SK-N-SH (cell line): ENCODE results near the gene CRYBG3. TPM values are rescaled to one million over a fixed set of nuclear protein-coding genes. Genes with fewer than 3 reads are reported as not detected.
"Not testable (repeated sequence)": the region's sequence is repeated elsewhere in the genome, so short reads cannot be mapped to it uniquely, and the experiment has no call there.

Experiments
- CTCF ChIA-PET: fragments of 300-600, 350-600 bp; formaldehyde crosslinking; extraction: SDS; loops from one replicate; lab custom pipeline; 2021; lab: Yijun Ruan, JAX
- POLR2A ChIA-PET: fragments of 350-600 bp; sonication (Branson Sonifier 250); formaldehyde crosslinking; extraction: SDS; loops from one replicate; lab custom pipeline; 2020; ENCODE audit warnings: antibody characterized with exemption, inconsistent platforms; lab: Yijun Ruan, JAX
- DNase-seq: peaks from one replicate; pipeline ENCODE4 v3.0.0; 2012
- H2AFZ ChIP-seq: fragments of 200-600 bp; sonication (generic); 2 replicates; pipeline ENCODE4 v1.8.1; 2016; ENCODE audit warnings: antibody characterized with exemption, mild to moderate bottlenecking, low read depth
- H3F3A ChIP-seq: fragments of 200-600 bp; sonication (generic); replicated peaks from 2 replicates; pipeline ENCODE3; 2016; ENCODE audit warnings: antibody characterized with exemption, mild to moderate bottlenecking; ENCODE audit not compliant: insufficient read depth
- H3K27ac ChIP-seq, 2 experiments: fragments of 200-500 bp in 1 of 2; fragments of 200-600 bp in 1 of 2; sonication (Bioruptor generic) in 1 of 2; sonication (generic), shearing (Covaris generic) in 1 of 2; 2 replicates each; pipeline versions ENCODE4 v1.5.1 to v1.6.1; 2014 to 2016; ENCODE audit warnings: low read depth in 2 of 2, inconsistent platforms in 1 of 2, low read length in 1 of 2, mild to moderate bottlenecking in 1 of 2, mixed read lengths in 1 of 2
- H3K27me3 ChIP-seq: fragments of 200-600 bp; sonication (generic), shearing (Covaris generic); 2 replicates; pipeline ENCODE4 v1.6.1; 2016; ENCODE audit warnings: mixed run types; ENCODE audit not compliant: insufficient read depth
- H3K36me3 ChIP-seq, 2 experiments: fragments of 200-500 bp in 1 of 2; fragments of 200-600 bp in 1 of 2; sonication (Bioruptor generic) in 1 of 2; sonication (generic) in 1 of 2; replicated peaks in 1 of 2; 2 replicates each; pipeline versions ENCODE3 to v1.5.1; 2014 to 2016; ENCODE audit warnings: low read length in 1 of 2, mild to moderate bottlenecking in 1 of 2; ENCODE audit not compliant: insufficient read depth in 2 of 2, control insufficient read depth in 1 of 2
- H3K4me1 ChIP-seq, 2 experiments: fragments of 200-500 bp in 1 of 2; fragments of 200-600 bp in 1 of 2; sonication (Bioruptor generic) in 1 of 2; sonication (generic), shearing (Covaris generic) in 1 of 2; 2 replicates each; pipeline versions ENCODE4 v1.5.1 to v1.6.1; 2014 to 2016; ENCODE audit warnings: low read depth in 1 of 2, low read length in 1 of 2, mixed run types in 1 of 2; ENCODE audit not compliant: insufficient read depth in 2 of 2, control insufficient read depth in 1 of 2
- H3K4me2 ChIP-seq: fragments of 200-600 bp; sonication (generic), shearing (Covaris generic); 2 replicates; pipeline ENCODE4 v1.6.1; 2017; ENCODE audit warnings: mixed run types
- H3K4me3 ChIP-seq, 2 experiments: fragments of 200-500 bp in 1 of 2; fragments of 200-600 bp in 1 of 2; sonication (Bioruptor generic) in 1 of 2; sonication (generic), shearing (Covaris generic) in 1 of 2; 2 replicates each; pipeline versions ENCODE4 v1.5.1 to v1.8.1; 2014 to 2016; ENCODE audit warnings: low read depth in 2 of 2, inconsistent platforms in 1 of 2, low read length in 1 of 2, mild to moderate bottlenecking in 1 of 2, mixed read lengths in 1 of 2, moderate library complexity in 1 of 2
- H3K79me2 ChIP-seq: fragments of 200-600 bp; sonication (generic); 2 replicates; pipeline ENCODE4 v1.8.1; 2017; ENCODE audit warnings: mild to moderate bottlenecking; ENCODE audit not compliant: insufficient read depth
- H3K9ac ChIP-seq: fragments of 200-600 bp; sonication (generic); 2 replicates; pipeline ENCODE4 v1.6.1; 2017; ENCODE audit warnings: mixed run types
- H3K9me2 ChIP-seq: fragments of 200-600 bp; sonication (generic); 2 replicates; pipeline ENCODE4 v1.6.1; 2017; ENCODE audit warnings: mixed run types
- H3K9me3 ChIP-seq: fragments of 200-600 bp; sonication (generic); 2 replicates; pipeline ENCODE4 v1.6.1; 2017; ENCODE audit warnings: mixed run types, mild to moderate bottlenecking, moderate library complexity
- H4K20me1 ChIP-seq: fragments of 200-600 bp; sonication (generic); 2 replicates; pipeline ENCODE4 v1.6.1; 2017; ENCODE audit warnings: mild to moderate bottlenecking, mixed run types; ENCODE audit not compliant: insufficient read depth
- GATA2 ChIP-seq: sonication (generic); formaldehyde crosslinking; IDR thresholded peaks from 2 replicates; pipeline ENCODE4 v1.5.0; 2020; ENCODE audit warnings: mild to moderate bottlenecking, missing genetic modification reagents
- SIN3A ChIP-seq: IDR thresholded peaks from 2 replicates; pipeline ENCODE4 v1.6.1; 2012; ENCODE audit warnings: low read depth, mild to moderate bottlenecking, low read length, moderate library complexity, borderline replicate concordance
- WGBS: methylation state at CpG from one replicate; pipeline ENCODE4 v1.1.6; 2017; ENCODE audit warnings: low lambda C conversion rate; 5-methylcytosine and 5-hydroxymethylcytosine counted together
- polyA plus RNA-seq, 3 experiments: library from polyadenylated mRNA; depleted of rRNA; stranded (reverse); fragments of >200 nt; gene quantifications; 2 replicates each; pipeline ENCODE4 v1.2.3, GENCODE V29; 2012

Gene CRYBG3
- polyA plus RNA-seq, 1 of the 3 experiments (the other 2 are of a cell fraction): 2.4 TPM

DNA sequence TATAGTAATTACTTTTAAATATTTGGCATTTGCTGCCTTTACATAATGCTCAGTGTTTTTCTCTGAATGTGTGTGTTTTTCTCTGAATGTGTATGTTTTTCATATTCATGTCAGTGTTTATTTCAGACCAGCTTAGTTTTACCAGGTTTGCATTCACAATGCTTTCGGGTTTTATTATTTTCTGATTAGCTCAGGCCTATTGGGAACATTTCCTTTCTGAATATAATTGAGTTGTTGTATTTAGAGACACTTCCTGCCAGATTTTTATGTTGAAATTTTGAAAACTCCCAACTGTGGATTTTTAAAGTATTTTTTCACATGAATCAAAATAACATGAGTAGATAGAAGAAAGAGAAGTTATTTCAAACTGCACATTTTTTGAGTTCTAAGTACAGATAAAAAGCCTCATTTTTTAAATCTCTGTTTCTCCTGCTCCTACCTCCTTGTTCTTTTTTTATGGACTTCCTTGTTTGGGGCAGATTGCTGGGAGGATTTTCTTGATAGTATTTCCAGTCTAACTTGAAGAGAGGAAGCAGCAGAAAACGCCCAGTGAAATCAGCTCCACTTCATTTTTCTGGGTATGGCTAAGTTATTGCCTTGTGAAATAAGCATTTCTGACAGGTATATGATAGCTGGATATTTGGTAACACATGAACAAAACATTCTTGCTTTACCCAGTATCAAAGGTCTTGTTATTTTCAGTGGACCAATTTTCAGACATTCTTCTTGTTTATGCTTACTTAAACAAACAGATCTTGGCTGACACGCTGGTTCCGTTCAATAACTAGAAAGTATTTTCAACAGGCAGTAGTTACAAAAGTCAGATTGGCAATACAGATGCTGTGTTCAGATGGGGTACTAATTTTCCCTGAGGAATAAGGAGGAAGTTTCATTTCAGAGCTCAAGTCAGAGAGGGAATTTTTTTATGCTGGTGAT is 79.8 kb downstream of the CRYBG3 start:
- POLR2A ChIA-PET: no interaction called here

DNA sequence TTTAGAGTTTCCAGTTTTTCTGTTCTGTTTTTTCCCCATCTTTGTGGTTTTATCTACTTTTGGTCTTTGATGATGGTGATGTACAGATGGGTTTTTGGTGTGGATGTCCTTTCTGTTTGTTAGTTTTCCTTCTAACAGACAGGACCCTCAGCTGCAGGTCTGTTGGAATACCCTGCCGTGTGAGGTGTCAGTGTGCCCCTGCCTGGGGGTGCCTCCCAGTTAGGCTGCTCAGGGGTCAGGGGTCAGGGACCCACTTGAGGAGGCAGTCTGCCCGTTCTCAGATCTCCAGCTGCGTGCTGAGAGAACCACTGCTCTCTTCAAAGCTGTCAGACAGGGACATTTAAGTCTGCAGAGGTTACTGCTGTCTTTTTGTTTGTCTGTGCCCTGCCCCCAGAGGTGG is 88.0 kb downstream of the CRYBG3 start:
- H3K27ac ChIP-seq, H3K4me1 ChIP-seq, H2AFZ ChIP-seq, CTCF ChIA-PET, H3K9me2 ChIP-seq, POLR2A ChIA-PET, H3K4me3 ChIP-seq, H3K4me2 ChIP-seq, H3K9me3 ChIP-seq, H3K79me2 ChIP-seq, H3K9ac ChIP-seq, H4K20me1 ChIP-seq, DNase-seq, H3F3A ChIP-seq, H3K27me3 ChIP-seq: not testable (repeated sequence)
- peaks cover 0 to 23% of the 10 kb centered on the region in 2 experiments for H3K36me3 ChIP-seq
- WGBS: 75% methylated on average over 1 of the region's 3 CpGs

More for the DNA sequence above, 79.8 kb downstream of the CRYBG3 start:
- Histone ChIP-seq H4K20me1 (no peaks in the 10 kb centered on the region), H3K9ac (no peak overlapping the region), H3K9me3 (no peaks in the 10 kb centered on the region), H2AFZ (no peak overlapping the region), H3K4me2 (no peak overlapping the region), H3K27ac (no peak overlapping the region), H3K36me3 (peaks cover 3 to 8% of the 10 kb centered on the region in 2 experiments), H3K4me1 (no peaks in the 10 kb centered on the region; a peak in 1 of 4 replicates), H3K9me2 (no peaks in the 10 kb centered on the region), H3K4me3 (no peak overlapping the region), H3K27me3 (no peaks in the 10 kb centered on the region), H3K79me2 (no peaks in the 10 kb centered on the region), H3F3A (no peaks in the 10 kb centered on the region)
- WGBS: 74% methylated on average over 4 of the region's 4 CpGs
- DNase-seq: no peak
- TF ChIP-seq GATA2 (CRISPR knock-in tag) (no peak), SIN3A (no peak)
- CTCF ChIA-PET: interaction anchor here (0.6 kb wide), 1 partner anchor 542 kb away, joined by 3 read pairs; no protein-coding TSS in a partner anchor

DNA sequence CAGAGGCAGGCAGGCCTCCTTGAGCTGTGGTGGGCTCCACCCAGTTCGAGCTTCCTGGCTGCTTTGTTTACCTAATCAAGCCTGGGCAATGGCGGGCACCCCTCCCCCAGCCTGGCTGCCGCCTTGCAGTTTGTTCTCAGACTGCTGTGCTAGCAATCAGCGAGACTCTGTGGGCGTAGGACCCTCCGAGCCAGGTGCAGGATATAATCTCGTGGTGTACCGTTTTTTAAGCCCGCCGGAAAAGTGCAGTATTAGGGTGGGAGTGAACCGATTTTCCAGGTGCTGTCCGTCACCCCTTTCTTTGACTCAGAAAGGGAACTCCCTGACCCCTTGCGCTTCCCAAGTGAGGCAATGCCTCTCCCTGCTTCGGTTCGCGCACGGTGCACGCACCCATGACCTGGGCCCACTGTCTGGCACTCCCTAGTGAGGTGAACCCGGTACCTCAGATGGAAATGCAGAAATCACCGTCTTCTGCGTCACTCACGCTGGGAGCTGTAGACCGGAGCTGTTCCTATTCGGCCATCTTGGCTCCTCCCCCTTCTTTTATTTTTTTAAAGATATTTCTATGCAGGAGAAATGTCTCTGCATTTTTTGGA is 88.5 kb downstream of the CRYBG3 start:
- H3F3A ChIP-seq, H3K27ac ChIP-seq, H3K27me3 ChIP-seq, H3K4me3 ChIP-seq, H3K79me2 ChIP-seq, DNase-seq, H4K20me1 ChIP-seq, H3K9ac ChIP-seq, POLR2A ChIA-PET, H3K9me3 ChIP-seq, H3K4me1 ChIP-seq, H3K4me2 ChIP-seq, H3K9me2 ChIP-seq, H2AFZ ChIP-seq: not testable (repeated sequence)
- H3K36me3 ChIP-seq: peaks cover 0 to 23% of the 10 kb centered on the region in 2 experiments
- WGBS: 88% methylated on average over 20 of the region's 24 CpGs
- CTCF ChIA-PET: interaction anchor here (2.2 kb wide), 1 partner anchor 14 kb away, joined by 8 read pairs; no protein-coding TSS in a partner anchor
